Colon (tissue), 2 donors: Measurements from ENCODE around the gene SERPINA1.

Experiments used
- FAIRE-seq: peaks from 2 replicates; lab custom pipeline; 2012; peaks lifted over from hg19 to GRCh38; lab: Jason Lieb, UNC
- donor health status: control.
- donor health status: control.

Gene SERPINA1

GRCh38 chr14:94345344-94346064 is 42.9 kb downstream of the SERPINA1 start:
- no peak for FAIRE-seq

GRCh38 chr14:94344389-94344788 is 44.0 kb downstream of the SERPINA1 start:
- no peak for FAIRE-seq

GRCh38 chr14:94343238-94344005 is 45.0 kb downstream of the SERPINA1 start:
- FAIRE-seq = no peak

GRCh38 chr14:94342334-94342934 is 46.0 kb downstream of the SERPINA1 start:
- FAIRE-seq = no peak

DNA sequence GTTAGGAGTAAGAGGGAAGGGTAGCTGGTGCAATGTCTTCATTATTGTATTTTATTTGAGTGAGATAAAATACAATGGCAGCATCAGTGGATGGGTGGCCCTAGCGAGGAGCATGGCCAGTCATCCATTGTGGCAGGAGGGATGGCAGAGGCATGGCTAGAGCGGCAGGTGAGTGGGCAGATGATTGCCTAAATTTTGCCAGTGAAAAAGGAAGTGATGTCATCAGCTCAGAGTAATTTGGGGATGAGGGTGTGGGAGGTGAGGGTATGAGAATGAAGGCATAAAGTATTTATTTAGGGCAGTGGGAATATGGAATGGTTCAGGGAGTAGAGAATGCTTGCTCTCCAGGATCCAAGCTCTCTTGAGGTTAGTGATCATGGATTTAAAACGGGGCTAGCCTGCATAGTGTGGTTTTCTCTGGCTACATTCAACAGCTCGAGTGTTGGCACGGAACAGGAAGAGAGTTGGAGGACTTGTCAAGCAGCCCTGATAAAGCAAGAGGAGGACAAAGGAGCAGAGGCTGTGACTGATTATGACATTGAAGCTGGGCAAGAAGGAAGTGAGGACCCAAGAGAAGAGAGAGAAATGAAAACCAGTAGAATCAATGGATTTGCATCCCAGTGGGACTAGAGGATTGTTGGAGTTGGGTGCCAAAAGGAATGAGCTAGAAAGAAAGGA is 46.6 kb downstream of the SERPINA1 start:
- FAIRE-seq = no peak

DNA sequence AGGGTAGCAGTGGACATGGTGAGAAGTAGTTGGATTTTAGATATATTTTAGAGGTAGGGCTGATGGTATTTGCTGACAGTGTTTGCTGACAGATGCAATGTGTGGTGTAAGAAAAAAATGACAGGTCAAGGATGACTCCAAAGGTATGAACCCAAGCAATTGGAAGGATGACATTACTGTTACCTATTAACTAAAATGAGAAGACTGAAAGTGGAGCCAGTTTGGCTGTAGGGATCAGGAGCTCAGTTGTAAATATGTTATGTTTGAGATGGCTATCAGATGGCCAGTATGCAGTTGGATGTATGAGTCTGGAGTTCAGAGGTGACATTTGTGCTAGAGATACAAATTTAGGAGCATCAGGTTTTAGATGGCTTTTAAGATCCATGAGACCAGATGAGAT is 47.9 kb downstream of the SERPINA1 start:
- FAIRE-seq = no peak

GRCh38 chr14:94338023-94338422 is 50.4 kb downstream of the SERPINA1 start:
- FAIRE-seq = no peak

DNA sequence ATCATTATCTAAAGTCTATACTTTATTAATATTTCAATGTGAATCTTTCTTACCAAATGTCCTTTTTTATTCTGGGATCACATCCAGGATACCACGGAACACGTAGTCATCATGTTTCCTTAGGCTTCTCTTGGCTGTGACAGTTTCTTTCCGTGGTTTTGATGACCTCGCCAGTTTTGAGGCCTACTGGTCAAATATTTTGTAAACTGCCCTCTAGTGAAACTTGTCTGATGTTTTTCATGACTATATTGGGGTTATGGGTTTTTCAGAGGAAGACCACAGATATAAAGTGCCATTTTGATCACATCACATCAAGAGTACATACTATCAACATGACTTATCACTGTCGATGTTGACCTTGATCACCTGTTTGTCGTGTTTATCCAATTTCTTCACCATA is 51.1 kb downstream of the SERPINA1 start:
- FAIRE-seq = no peak

- FAIRE-seq = no peak
Observed at GRCh38 chr14:94334872-94335271, 53.5 kb downstream of the SERPINA1 start.

DNA sequence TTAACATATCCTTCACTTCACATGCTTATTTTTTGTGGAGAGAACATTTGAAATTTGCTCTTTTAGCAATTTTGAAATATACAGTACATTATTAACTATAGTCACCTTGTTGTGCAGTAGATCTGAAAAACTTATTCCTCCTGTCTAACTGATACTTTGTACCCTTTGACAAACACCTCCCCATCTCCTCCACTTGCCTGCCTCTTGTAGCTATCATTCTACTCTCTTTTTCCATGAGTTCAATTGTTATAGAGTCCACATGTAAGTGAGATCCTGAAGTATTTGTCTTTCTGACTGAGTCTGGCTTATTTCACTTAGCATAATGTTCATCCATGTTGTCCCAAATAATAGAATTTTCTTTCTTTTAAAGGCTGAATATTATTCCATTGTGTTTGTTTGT is 55.8 kb downstream of the SERPINA1 start:
- no peak for FAIRE-seq

GRCh38 chr14:94332063-94332583 is 56.3 kb downstream of the SERPINA1 start:
- FAIRE-seq = no peak

DNA sequence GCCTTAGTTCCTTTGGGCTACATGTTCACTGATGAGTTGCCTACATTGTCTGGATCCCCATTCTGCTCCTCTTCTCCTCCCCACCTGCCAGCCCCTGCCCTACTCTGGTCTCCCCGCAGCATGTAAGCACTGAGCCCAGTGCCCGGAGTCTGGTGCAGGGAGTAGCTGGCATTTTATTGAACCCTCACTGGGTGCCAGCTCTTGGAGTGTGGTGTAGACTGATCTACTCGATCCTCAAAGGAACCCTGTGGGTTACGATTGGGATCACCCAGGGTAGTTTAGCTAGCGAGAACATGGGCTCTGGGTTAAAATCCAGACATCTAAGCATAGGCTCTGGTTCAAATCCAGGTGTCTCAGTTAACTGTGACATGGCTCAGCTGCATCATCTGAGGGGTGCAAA is 56.9 kb downstream of the SERPINA1 start:
- FAIRE-seq = no peak

DNA sequence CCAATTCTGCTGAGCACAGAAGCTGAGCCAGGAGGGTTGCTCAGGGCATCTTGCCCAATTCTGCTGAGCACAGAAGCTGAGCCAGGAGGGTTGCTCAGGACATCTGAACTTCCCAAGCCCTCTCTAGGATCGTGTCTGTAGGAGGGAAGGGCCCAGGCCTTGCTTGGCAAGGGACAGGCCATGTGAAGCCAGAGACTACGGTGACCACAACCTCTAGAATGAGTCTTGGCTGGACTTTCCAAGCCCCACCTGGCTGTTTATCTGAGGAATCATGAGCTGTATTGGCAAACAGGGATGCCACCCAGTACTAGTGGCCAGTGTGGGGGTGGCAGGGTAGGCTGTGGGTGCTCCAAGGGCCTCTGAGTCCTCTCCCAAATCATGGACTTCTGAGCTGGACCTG is 57.5 kb downstream of the SERPINA1 start:
- no peak for FAIRE-seq

DNA sequence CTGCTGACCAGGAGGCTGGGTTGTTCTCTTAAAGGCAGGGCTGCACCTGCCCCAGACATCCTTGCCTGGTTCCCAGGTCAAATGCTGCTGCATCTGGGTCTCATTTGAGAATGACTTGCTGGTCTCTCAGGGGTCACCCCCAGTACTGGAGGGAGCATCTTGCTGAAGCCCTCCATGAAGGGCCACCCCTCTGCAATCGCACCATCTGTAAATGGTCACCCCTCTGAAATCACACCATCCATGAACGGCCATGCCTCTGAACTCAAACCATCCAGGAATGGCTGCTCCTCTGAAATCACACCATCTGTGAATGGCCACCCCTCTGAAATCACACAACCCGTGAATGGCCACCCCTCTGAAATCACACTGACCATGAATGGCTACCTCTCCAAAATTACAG is 58.0 kb downstream of the SERPINA1 start:
- FAIRE-seq = no peak

GRCh38 chr14:94329857-94330256 is 58.5 kb downstream of the SERPINA1 start:
- FAIRE-seq = no peak

- FAIRE-seq = no peak
Observed at GRCh38 chr14:94328196-94328595, 60.2 kb downstream of the SERPINA1 start.
